ENCODE measurements around the gene TENM4. TPM values are rescaled to one million over a fixed set of nuclear protein-coding genes. Genes with fewer than 3 reads are reported as not detected.

TENM4 gene
- total and polyA plus RNA-seq, 2 of the 13 experiments (the other 11 are each of a cell fraction or from before 2014, with no cell fraction given): not detected

DNA sequence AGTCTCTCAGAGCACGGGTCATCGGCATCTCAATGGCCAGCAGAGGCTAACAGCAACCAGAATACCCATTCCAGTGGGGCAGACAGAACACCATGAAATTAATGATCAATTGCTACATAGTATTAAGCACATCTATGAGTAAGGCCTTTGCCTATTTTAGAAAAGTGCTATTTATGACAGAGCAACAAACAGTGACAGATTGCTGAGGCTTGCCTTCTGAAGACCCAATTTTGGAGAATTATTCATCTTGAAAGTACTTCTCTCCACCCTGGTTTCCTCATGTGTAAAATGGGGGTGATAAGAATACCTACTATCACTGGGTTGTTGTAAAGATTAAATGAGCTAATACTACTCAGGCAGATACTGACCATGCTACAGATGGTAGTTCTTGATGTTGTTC, 232.7 kb downstream of the TENM4 start:
- H2AFZ ChIP-seq (ENCODE audit: low read length): no peak overlapping the region
- POLR2A ChIA-PET: no interaction called here
- intact Hi-C loops (cut with micrococcal nuclease; ENCODE audit: unreplicated experiment): no loop called here
- FAIRE-seq: no peak
- DNase-seq (ENCODE audit: low spot score): no peak
- CTCF ChIA-PET (ENCODE audit: low intra/inter-chr PET ratio, low total read pairs): no interaction called here
- H4K20me1 ChIP-seq (ENCODE audit: insufficient read depth, low read length): no peaks in the 10 kb centered on the region
- H3K79me2 ChIP-seq (ENCODE audit: insufficient read depth, low read length): no peaks in the 10 kb centered on the region
- no peak overlapping the region for H3K4me3 ChIP-seq (replicated peaks in 1 of 3; ENCODE audit: insufficient read depth in 1 of 3, low read depth in 2 of 3, low read length in 3 of 3)
- BruUV-seq (replicated peaks): no TSS peak
- in situ Hi-C loops (cut with HindIII; ENCODE audit: extremely low pct_ligation_motif_present, low pct_unique_long_range_greater_than_20kb): no loop called here
- H3K27ac ChIP-seq (ENCODE audit: extremely low read length, insufficient read depth, low read length): no peak overlapping the region
- no peak overlapping the region for H3K9ac ChIP-seq (ENCODE audit: insufficient read depth, low read depth, low read length)
- TF ChIP-seq MBD4 (IDR thresholded peaks at IDR 0.05; ENCODE audit: borderline replicate concordance, low read length) (no peak), TSC22D2 (CRISPR knock-in tag; IDR thresholded peaks at IDR 0.05; ENCODE audit: borderline replicate concordance) (no peak), ZNF549 (CRISPR knock-in tag; IDR thresholded peaks at IDR 0.05) (no peak), GFI1 (CRISPR knock-in tag; IDR thresholded peaks at IDR 0.05; ENCODE audit: borderline replicate concordance) (no peak), ZFP36 (IDR thresholded peaks at IDR 0.05; ENCODE audit: borderline replicate concordance, low read depth, low read length, partially characterized antibody) (no peak)
- TF ChIP-seq, protein P1, sequence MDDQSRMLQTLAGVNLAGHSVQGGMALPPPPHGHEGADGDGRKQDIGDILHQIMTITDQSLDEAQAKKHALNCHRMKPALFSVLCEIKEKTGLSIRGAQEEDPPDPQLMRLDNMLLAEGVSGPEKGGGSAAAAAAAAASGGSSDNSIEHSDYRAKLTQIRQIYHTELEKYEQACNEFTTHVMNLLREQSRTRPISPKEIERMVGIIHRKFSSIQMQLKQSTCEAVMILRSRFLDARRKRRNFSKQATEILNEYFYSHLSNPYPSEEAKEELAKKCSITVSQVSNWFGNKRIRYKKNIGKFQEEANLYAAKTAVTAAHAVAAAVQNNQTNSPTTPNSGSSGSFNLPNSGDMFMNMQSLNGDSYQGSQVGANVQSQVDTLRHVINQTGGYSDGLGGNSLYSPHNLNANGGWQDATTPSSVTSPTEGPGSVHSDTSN (CRISPR knock-in tag; IDR thresholded peaks at IDR 0.05; ENCODE audit: borderline replicate concordance): no peak
- H3K4me2 ChIP-seq (ENCODE audit: low read depth, low read length): no peak overlapping the region
- ATAC-seq: no peak
- no peaks in the 10 kb centered on the region for H3K4me1 ChIP-seq (ENCODE audit: insufficient read depth, low read length)
- H3K9me3 ChIP-seq (ENCODE audit: low read length): no peaks in the 10 kb centered on the region
- WGBS (ENCODE audit: low lambda C conversion rate): 4% methylated on average over 2 of the region's 2 CpGs
- no peaks in the 10 kb centered on the region for H3K36me3 ChIP-seq (replicated peaks in 1 of 2; ENCODE audit: control insufficient read depth in 1 of 2, insufficient read depth in 2 of 2, low read length in 2 of 2)
- peaks cover 0 to 6% of the 10 kb centered on the region in 2 experiments; a peak in 3 of 5 replicates for H3K27me3 ChIP-seq (ENCODE audit: control insufficient read depth in 1 of 2, insufficient read depth in 2 of 2, low read length in 2 of 2)

DNA sequence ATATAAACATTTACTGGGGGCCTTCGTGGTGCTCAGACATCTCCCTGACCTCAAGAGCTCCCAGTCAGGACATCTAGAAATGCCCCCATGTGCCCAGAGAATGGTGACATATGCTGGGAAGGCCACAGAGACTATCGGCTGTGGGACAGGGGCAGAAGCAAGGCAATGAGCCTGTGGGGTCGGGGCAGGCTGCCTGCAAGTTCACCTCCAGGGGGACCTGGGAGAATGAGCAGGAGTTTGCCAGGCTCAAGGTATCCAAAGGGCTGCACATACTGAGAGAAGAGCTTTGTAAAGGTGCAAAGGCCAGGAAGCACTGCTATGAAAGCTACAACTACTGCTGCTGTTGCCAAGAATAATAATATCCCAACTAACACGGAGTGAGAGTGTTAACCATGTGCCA, 233.9 kb downstream of the TENM4 start:
- POLR2A ChIA-PET: no interaction called here
- no TSS peak for BruUV-seq (replicated peaks)
- Histone ChIP-seq H3K4me2 (ENCODE audit: low read depth, low read length) (no peak overlapping the region), H3K4me3 (replicated peaks in 1 of 3; ENCODE audit: insufficient read depth in 1 of 3, low read depth in 2 of 3, low read length in 3 of 3) (no peak overlapping the region), H4K20me1 (ENCODE audit: insufficient read depth, low read length) (no peaks in the 10 kb centered on the region), H3K27me3 (ENCODE audit: control insufficient read depth in 1 of 2, insufficient read depth in 2 of 2, low read length in 2 of 2) (peaks cover 0 to 6% of the 10 kb centered on the region in 2 experiments; a peak in 2 of 5 replicates), H3K9me3 (ENCODE audit: low read length) (no peaks in the 10 kb centered on the region), H3K9ac (ENCODE audit: insufficient read depth, low read depth, low read length) (no peak overlapping the region), H3K27ac (ENCODE audit: extremely low read length, insufficient read depth, low read length) (no peak overlapping the region), H3K4me1 (ENCODE audit: insufficient read depth, low read length) (no peaks in the 10 kb centered on the region), H3K36me3 (replicated peaks in 1 of 2; ENCODE audit: control insufficient read depth in 1 of 2, insufficient read depth in 2 of 2, low read length in 2 of 2) (no peaks in the 10 kb centered on the region), H2AFZ (ENCODE audit: low read length) (no peak overlapping the region), H3K79me2 (ENCODE audit: insufficient read depth, low read length) (no peaks in the 10 kb centered on the region)
- 0% methylated on average over 3 of the region's 4 CpGs for whole genome bisulfite sequencing (ENCODE audit: low lambda C conversion rate)
- CTCF ChIA-PET (ENCODE audit: low intra/inter-chr PET ratio, low total read pairs): no interaction called here
- FAIRE-seq (no peak), DNase-seq (ENCODE audit: low spot score) (no peak), ATAC-seq (peak; percentile 72)
- intact Hi-C loops (cut with micrococcal nuclease; ENCODE audit: unreplicated experiment): no loop called here
- in situ Hi-C loops (cut with HindIII; ENCODE audit: extremely low pct_ligation_motif_present, low pct_unique_long_range_greater_than_20kb): no loop called here
- no peak for TF ChIP-seq ZNF446 (CRISPR knock-in tag; IDR thresholded peaks at IDR 0.05)
- no peak for TF ChIP-seq ASH2L (IDR thresholded peaks at IDR 0.05; ENCODE audit: insufficient read length, low read depth, low read length)
- no peak for TF ChIP-seq HOXA3 (CRISPR knock-in tag; IDR thresholded peaks at IDR 0.05)
- TF ChIP-seq, protein P2, sequence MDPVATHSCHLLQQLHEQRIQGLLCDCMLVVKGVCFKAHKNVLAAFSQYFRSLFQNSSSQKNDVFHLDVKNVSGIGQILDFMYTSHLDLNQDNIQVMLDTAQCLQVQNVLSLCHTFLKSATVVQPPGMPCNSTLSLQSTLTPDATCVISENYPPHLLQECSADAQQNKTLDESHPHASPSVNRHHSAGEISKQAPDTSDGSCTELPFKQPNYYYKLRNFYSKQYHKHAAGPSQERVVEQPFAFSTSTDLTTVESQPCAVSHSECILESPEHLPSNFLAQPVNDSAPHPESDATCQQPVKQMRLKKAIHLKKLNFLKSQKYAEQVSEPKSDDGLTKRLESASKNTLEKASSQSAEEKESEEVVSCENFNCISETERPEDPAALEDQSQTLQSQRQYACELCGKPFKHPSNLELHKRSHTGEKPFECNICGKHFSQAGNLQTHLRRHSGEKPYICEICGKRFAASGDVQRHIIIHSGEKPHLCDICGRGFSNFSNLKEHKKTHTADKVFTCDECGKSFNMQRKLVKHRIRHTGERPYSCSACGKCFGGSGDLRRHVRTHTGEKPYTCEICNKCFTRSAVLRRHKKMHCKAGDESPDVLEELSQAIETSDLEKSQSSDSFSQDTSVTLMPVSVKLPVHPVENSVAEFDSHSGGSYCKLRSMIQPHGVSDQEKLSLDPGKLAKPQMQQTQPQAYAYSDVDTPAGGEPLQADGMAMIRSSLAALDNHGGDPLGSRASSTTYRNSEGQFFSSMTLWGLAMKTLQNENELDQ (CRISPR knock-in tag; IDR thresholded peaks at IDR 0.05; ENCODE audit: borderline replicate concordance): no peak
- no peak for TF ChIP-seq TAF1 (CRISPR knock-in tag; IDR thresholded peaks at IDR 0.05)
- TF ChIP-seq POLR2AphosphoS5 (IDR thresholded peaks at IDR 0.05; ENCODE audit: low read depth, low read length): no peak
- TF ChIP-seq, protein P3, sequence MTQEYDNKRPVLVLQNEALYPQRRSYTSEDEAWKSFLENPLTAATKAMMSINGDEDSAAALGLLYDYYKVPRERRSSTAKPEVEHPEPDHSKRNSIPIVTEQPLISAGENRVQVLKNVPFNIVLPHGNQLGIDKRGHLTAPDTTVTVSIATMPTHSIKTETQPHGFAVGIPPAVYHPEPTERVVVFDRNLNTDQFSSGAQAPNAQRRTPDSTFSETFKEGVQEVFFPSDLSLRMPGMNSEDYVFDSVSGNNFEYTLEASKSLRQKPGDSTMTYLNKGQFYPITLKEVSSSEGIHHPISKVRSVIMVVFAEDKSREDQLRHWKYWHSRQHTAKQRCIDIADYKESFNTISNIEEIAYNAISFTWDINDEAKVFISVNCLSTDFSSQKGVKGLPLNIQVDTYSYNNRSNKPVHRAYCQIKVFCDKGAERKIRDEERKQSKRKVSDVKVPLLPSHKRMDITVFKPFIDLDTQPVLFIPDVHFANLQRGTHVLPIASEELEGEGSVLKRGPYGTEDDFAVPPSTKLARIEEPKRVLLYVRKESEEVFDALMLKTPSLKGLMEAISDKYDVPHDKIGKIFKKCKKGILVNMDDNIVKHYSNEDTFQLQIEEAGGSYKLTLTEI (CRISPR knock-in tag; conservative IDR thresholded peaks at IDR 0.05): no peak
- TF ChIP-seq CAMTA2 (CRISPR knock-in tag; IDR thresholded peaks at IDR 0.05; ENCODE audit: borderline replicate concordance): no peak
- TF ChIP-seq KDM5B (CRISPR knock-in tag; IDR thresholded peaks at IDR 0.05; ENCODE audit: borderline replicate concordance): no peak

All from HepG2 (cell line).